IMR-90 (cell line): Measurements from ENCODE around the gene XRCC3. TPM values are rescaled to one million over a fixed set of nuclear protein-coding genes. Genes with fewer than 3 reads are reported as not detected.

ENCODE experiments used
- ATAC-seq: fragments of 200-7000 bp; cut with Tn5 transposase; 2 replicates; pipeline ENCODE4 v1.9.1; 2020; ENCODE audit warnings: low read depth, mild to moderate bottlenecking, moderate library complexity
- BruUV-seq: library from RNA; stranded (reverse); fragments of 400-500 nt; replicated peaks from 2 replicates; lab custom pipeline; 2021; lab: Mats Ljungman, UMichigan
- CTCF ChIA-PET: fragments of 300-600 bp; formaldehyde crosslinking; extraction: SDS; loops from one replicate; lab custom pipeline; 2021; ENCODE audit warnings: antibody characterized with exemption; lab: Yijun Ruan, JAX
- POLR2A ChIA-PET: fragments of 300-600 bp; sonication (Branson Sonifier 250); formaldehyde crosslinking; loops from one replicate; lab custom pipeline; 2022; ENCODE audit warnings: antibody characterized with exemption; ENCODE audit not compliant: unreplicated experiment; lab: Charles Lee
- DNase-seq: peaks from one replicate; pipeline ENCODE4 v3.0.0; 2013
- H2AFZ ChIP-seq: replicated peaks from 2 replicates; pipeline ENCODE3; 2013; ENCODE audit warnings: low read length, mild to moderate bottlenecking; ENCODE audit not compliant: poor library complexity
- H2AK5ac ChIP-seq: 2 replicates; pipeline ENCODE4 v1.6.1; 2013; ENCODE audit warnings: low read depth, low read length, inconsistent platforms
- H2AK9ac ChIP-seq: replicated peaks from 2 replicates; pipeline ENCODE3; 2013; ENCODE audit warnings: mild to moderate bottlenecking, low read depth, low read length, moderate library complexity; ENCODE audit not compliant: poor library complexity
- H2BK120ac ChIP-seq: 2 replicates; pipeline ENCODE4 v1.6.1; 2013; ENCODE audit warnings: low read depth, low read length, inconsistent platforms
- H2BK15ac ChIP-seq: 3 replicates; pipeline ENCODE4 v1.6.1; 2013; ENCODE audit warnings: low read depth, low read length, inconsistent platforms
- H2BK20ac ChIP-seq: 2 replicates; pipeline ENCODE4 v1.6.1; 2013; ENCODE audit warnings: low read depth, mild to moderate bottlenecking, inconsistent platforms, low read length, moderate library complexity
- H2BK5ac ChIP-seq: 2 replicates; pipeline ENCODE4 v1.6.1; 2013; ENCODE audit warnings: mild to moderate bottlenecking, low read depth, low read length, inconsistent platforms; ENCODE audit not compliant: poor library complexity, severe bottlenecking
- H3K14ac ChIP-seq: replicated peaks from 2 replicates; pipeline ENCODE4 v1.6.1; 2013; ENCODE audit warnings: low read depth, low read length, inconsistent platforms
- H3K18ac ChIP-seq: 2 replicates; pipeline ENCODE4 v1.6.1; 2013; ENCODE audit warnings: low read depth, low read length, control low read depth
- H3K23ac ChIP-seq: 2 replicates; pipeline ENCODE4 v1.6.1; 2013; ENCODE audit warnings: low read depth, low read length, inconsistent platforms
- H3K27ac ChIP-seq: 2 replicates; pipeline ENCODE4 v1.5.1; 2013; ENCODE audit warnings: mild to moderate bottlenecking, control low read depth, low read length; ENCODE audit not compliant: insufficient read depth
- H3K27me3 ChIP-seq: 2 replicates; pipeline ENCODE4 v1.6.1; 2013; ENCODE audit warnings: low read length; ENCODE audit not compliant: control insufficient read depth, insufficient read depth
- H3K36me3 ChIP-seq: 2 replicates; pipeline ENCODE4 v1.6.1; 2013; ENCODE audit warnings: low read length, mixed read lengths; ENCODE audit not compliant: control insufficient read depth, insufficient read depth
- H3K4ac ChIP-seq: 2 replicates; pipeline ENCODE4 v1.6.1; 2013; ENCODE audit warnings: low read depth, low read length, inconsistent platforms
- H3K4me1 ChIP-seq: 2 replicates; pipeline ENCODE4 v1.6.1; 2013; ENCODE audit warnings: low read length, mixed read lengths; ENCODE audit not compliant: control insufficient read depth, insufficient read depth
- H3K4me2 ChIP-seq: 2 replicates; pipeline ENCODE4 v1.6.1; 2013; ENCODE audit warnings: low read depth, mild to moderate bottlenecking, control low read depth, low read length, moderate library complexity
- H3K4me3 ChIP-seq: 2 replicates; pipeline ENCODE4 v1.5.1; 2013; ENCODE audit warnings: low read depth, mild to moderate bottlenecking, control low read depth, low read length, moderate library complexity; ENCODE audit not compliant: insufficient read depth
- H3K56ac ChIP-seq: 2 replicates; pipeline ENCODE4 v1.6.1; 2013; ENCODE audit warnings: low read length, inconsistent platforms; ENCODE audit not compliant: insufficient read depth; ENCODE audit errors: extremely low read depth
- H3K79me1 ChIP-seq, 2 experiments: 2 replicates each; pipeline ENCODE4 v1.6.1; 2013; ENCODE audit warnings: low read length in 2 of 2, inconsistent platforms in 1 of 2, low read depth in 1 of 2
- H3K9ac ChIP-seq: 2 replicates; pipeline ENCODE4 v1.6.1; 2013; ENCODE audit warnings: low read depth, low read length, control low read depth
- H3K9me1 ChIP-seq: 2 replicates; pipeline ENCODE4 v1.6.1; 2013; ENCODE audit warnings: low read length, inconsistent platforms; ENCODE audit not compliant: insufficient read depth
- H3K9me3 ChIP-seq: 2 replicates; pipeline ENCODE4 v1.6.1; 2013; ENCODE audit warnings: low read length; ENCODE audit not compliant: control insufficient read depth, insufficient read depth
- H4K20me1 ChIP-seq: 2 replicates; pipeline ENCODE4 v1.6.1; 2013; ENCODE audit warnings: low read length, inconsistent platforms; ENCODE audit not compliant: insufficient read depth
- H4K5ac ChIP-seq: 2 replicates; pipeline ENCODE4 v1.6.1; 2013; ENCODE audit warnings: mild to moderate bottlenecking, low read depth, low read length, control low read depth
- H4K8ac ChIP-seq, 2 experiments: 2 replicates each; pipeline ENCODE4 v1.6.1; 2013; ENCODE audit warnings: low read depth in 2 of 2, low read length in 2 of 2, control low read depth in 1 of 2, inconsistent platforms in 1 of 2
- H4K91ac ChIP-seq: 2 replicates; pipeline ENCODE4 v1.6.1; 2013; ENCODE audit warnings: low read depth, low read length, inconsistent platforms; ENCODE audit not compliant: insufficient read depth
- BHLHE40 ChIP-seq: fragments of 150-350 bp; IDR thresholded peaks from 2 replicates; pipeline ENCODE4 v1.6.1; 2016; ENCODE audit warnings: mild to moderate bottlenecking, low read depth, low read length
- CEBPB ChIP-seq: IDR thresholded peaks from 2 replicates; pipeline ENCODE4 v1.6.1; 2012; ENCODE audit warnings: low read depth, low read length, improper control_type of control experiment
- CHD1 ChIP-seq: IDR thresholded peaks from 2 replicates; pipeline ENCODE4 v1.6.1; 2012; ENCODE audit warnings: low read depth, low read length, improper control_type of control experiment
- FOS ChIP-seq: fragments of 150-350 bp; IDR thresholded peaks from 2 replicates; pipeline ENCODE4 v1.6.1; 2016; ENCODE audit warnings: low read depth, low read length
- MAFK ChIP-seq: IDR thresholded peaks from 2 replicates; pipeline ENCODE4 v1.6.1; 2012; ENCODE audit warnings: low read depth, low read length, improper control_type of control experiment
- MAZ ChIP-seq: IDR thresholded peaks from 2 replicates; pipeline ENCODE4 v1.6.1; 2012; ENCODE audit warnings: low read depth, mild to moderate bottlenecking, low read length, improper control_type of control experiment, moderate library complexity, borderline replicate concordance
- MXI1 ChIP-seq: IDR thresholded peaks from 2 replicates; pipeline ENCODE4 v1.6.1; 2012; ENCODE audit warnings: low read depth, mild to moderate bottlenecking, low read length, moderate library complexity, borderline replicate concordance
- NFE2L2 ChIP-seq: fragments of 150-350 bp; IDR thresholded peaks from 2 replicates; pipeline ENCODE4 v1.6.1; 2016; ENCODE audit warnings: low read depth, mild to moderate bottlenecking, low read length
- POLR2A ChIP-seq: IDR thresholded peaks from 2 replicates; pipeline ENCODE4 v1.6.1; 2012; ENCODE audit warnings: mild to moderate bottlenecking, low read depth, low read length
- RAD21 ChIP-seq: IDR thresholded peaks from 2 replicates; pipeline ENCODE4 v1.6.1; 2012; ENCODE audit warnings: low read length, improper control_type of control experiment
- RCOR1 ChIP-seq: IDR thresholded peaks from 2 replicates; pipeline ENCODE4 v1.6.1; 2012; ENCODE audit warnings: mild to moderate bottlenecking, low read length, improper control_type of control experiment; ENCODE audit not compliant: insufficient replicate concordance
- RFX5 ChIP-seq: IDR thresholded peaks from 2 replicates; pipeline ENCODE4 v1.8.0; 2012; ENCODE audit warnings: low read depth, mild to moderate bottlenecking, low read length, moderate library complexity
- SMC3 ChIP-seq: fragments of 150-350 bp; IDR thresholded peaks from 2 replicates; pipeline ENCODE4 v1.6.1; 2016; ENCODE audit warnings: low read depth, mild to moderate bottlenecking, antibody characterized with exemption, low read length, moderate library complexity
- WGBS, 2 experiments: methylation state at CpG; one replicate each; pipeline versions ENCODE4 v1.1.5 to v1.1.7; 2013; ENCODE audit warnings: missing lambda C conversion rate in 2 of 2; ENCODE audit not compliant: insufficient read length in 1 of 2; ENCODE audit errors: extremely low coverage in 2 of 2; 5-methylcytosine and 5-hydroxymethylcytosine counted together
- dilution Hi-C: fragments of 300-500 bp; cut with HindIII; formaldehyde crosslinking; loops from one replicate; pipeline ENCODE4 v1.14.3; 2018; ENCODE audit warnings: low sequenced_read_pairs; ENCODE audit not compliant: unreplicated experiment
- in situ Hi-C: fragments of 300-500 bp; cut with MboI; formaldehyde crosslinking; loops from 3 replicates; pipeline ENCODE4 v1.14.3; 2019; ENCODE audit warnings: low sequenced_read_pairs, inconsistent platforms, mixed read lengths
- intact Hi-C: fragments of 100-400 bp; cut with micrococcal nuclease; formaldehyde crosslinking; loops from 2 replicates; pipeline ENCODE4 v1.10.0; 2022
- polyA plus RNA-seq, 3 experiments: library from polyadenylated mRNA; depleted of rRNA; stranded (reverse); fragments of >200 nt; gene quantifications; 2 replicates each; pipeline ENCODE4 v1.2.3, GENCODE V29; 2012; ENCODE audit warnings: low replicate concordance in 1 of 3
- total RNA-seq: library from RNA; depleted of rRNA; stranded (reverse); fragments of >200 nt; gene quantifications from 2 replicates; pipeline ENCODE4 v1.2.3, GENCODE V29; 2012
- TF ChIP-seq, protein P1 (sequence below): fragments of 150-350 bp; IDR thresholded peaks from 2 replicates; pipeline ENCODE4 v1.6.1; 2017; ENCODE audit warnings: mild to moderate bottlenecking, antibody characterized with exemption, low read length, low read depth
- TF ChIP-seq, protein P2 (sequence below): conservative IDR thresholded peaks from 2 replicates; pipeline ENCODE4 v1.5.1; 2012; ENCODE audit warnings: mild to moderate bottlenecking, low read depth, low read length, improper control_type of control experiment
- TF ChIP-seq, protein P3 (sequence below): fragments of 150-350 bp; IDR thresholded peaks from 2 replicates; pipeline ENCODE4 v1.6.1; 2016; ENCODE audit warnings: low read depth, mild to moderate bottlenecking, low read length, moderate library complexity, borderline replicate concordance

The XRCC3 gene
- total and polyA plus RNA-seq, 2 of the 4 experiments (the other 2 are of a cell fraction): 8.1 to 9.5 TPM

GRCh38 chr14:103705118-103705503, 10.1 kb downstream of the XRCC3 start:
- Histone ChIP-seq H2BK120ac (no peak overlapping the region), H3K9me1 (no peaks in the 10 kb centered on the region), H3K36me3 (peaks cover 66% of the 10 kb centered on the region), H2AFZ (no peak overlapping the region), H3K18ac (no peak overlapping the region), H3K9me3 (no peaks in the 10 kb centered on the region), H3K4me3 (no peak overlapping the region), H3K9ac (no peak overlapping the region), H3K56ac (no peak overlapping the region), H3K4me2 (no peak overlapping the region), H3K4ac (no peak overlapping the region), H2BK20ac (no peak overlapping the region), H4K5ac (no peak overlapping the region), H3K14ac (no peak overlapping the region), H4K20me1 (peaks cover 24% of the 10 kb centered on the region), H3K27ac (no peak overlapping the region), H3K27me3 (no peaks in the 10 kb centered on the region), H4K8ac (no peak overlapping the region), H2AK5ac (no peak overlapping the region), H3K79me1 (peaks cover 13 to 63% of the 10 kb centered on the region in 2 experiments; a peak in 2 of 4 replicates), H3K23ac (no peak overlapping the region), H2BK5ac (no peak overlapping the region), H2AK9ac (no peak overlapping the region), H4K91ac (no peak overlapping the region), H2BK15ac (no peak overlapping the region), H3K4me1 (no peaks in the 10 kb centered on the region)
- ChIA-PET CTCF (no interaction called here), POLR2A (no interaction called here)
- no TSS peak for BruUV-seq
- no peak for TF ChIP-seq MXI1
- TF ChIP-seq, protein P1, sequence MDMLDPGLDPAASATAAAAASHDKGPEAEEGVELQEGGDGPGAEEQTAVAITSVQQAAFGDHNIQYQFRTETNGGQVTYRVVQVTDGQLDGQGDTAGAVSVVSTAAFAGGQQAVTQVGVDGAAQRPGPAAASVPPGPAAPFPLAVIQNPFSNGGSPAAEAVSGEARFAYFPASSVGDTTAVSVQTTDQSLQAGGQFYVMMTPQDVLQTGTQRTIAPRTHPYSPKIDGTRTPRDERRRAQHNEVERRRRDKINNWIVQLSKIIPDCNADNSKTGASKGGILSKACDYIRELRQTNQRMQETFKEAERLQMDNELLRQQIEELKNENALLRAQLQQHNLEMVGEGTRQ: no peak
- no peak for TF ChIP-seq BHLHE40
- TF ChIP-seq NFE2L2: no peak
- no peak for TF ChIP-seq MAZ
- TF ChIP-seq RFX5: no peak
- no peak for TF ChIP-seq RAD21
- TF ChIP-seq SMC3: no peak
- no peak for TF ChIP-seq MAFK
- TF ChIP-seq, protein P2, sequence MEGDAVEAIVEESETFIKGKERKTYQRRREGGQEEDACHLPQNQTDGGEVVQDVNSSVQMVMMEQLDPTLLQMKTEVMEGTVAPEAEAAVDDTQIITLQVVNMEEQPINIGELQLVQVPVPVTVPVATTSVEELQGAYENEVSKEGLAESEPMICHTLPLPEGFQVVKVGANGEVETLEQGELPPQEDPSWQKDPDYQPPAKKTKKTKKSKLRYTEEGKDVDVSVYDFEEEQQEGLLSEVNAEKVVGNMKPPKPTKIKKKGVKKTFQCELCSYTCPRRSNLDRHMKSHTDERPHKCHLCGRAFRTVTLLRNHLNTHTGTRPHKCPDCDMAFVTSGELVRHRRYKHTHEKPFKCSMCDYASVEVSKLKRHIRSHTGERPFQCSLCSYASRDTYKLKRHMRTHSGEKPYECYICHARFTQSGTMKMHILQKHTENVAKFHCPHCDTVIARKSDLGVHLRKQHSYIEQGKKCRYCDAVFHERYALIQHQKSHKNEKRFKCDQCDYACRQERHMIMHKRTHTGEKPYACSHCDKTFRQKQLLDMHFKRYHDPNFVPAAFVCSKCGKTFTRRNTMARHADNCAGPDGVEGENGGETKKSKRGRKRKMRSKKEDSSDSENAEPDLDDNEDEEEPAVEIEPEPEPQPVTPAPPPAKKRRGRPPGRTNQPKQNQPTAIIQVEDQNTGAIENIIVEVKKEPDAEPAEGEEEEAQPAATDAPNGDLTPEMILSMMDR: no peak
- TF ChIP-seq, protein P3, sequence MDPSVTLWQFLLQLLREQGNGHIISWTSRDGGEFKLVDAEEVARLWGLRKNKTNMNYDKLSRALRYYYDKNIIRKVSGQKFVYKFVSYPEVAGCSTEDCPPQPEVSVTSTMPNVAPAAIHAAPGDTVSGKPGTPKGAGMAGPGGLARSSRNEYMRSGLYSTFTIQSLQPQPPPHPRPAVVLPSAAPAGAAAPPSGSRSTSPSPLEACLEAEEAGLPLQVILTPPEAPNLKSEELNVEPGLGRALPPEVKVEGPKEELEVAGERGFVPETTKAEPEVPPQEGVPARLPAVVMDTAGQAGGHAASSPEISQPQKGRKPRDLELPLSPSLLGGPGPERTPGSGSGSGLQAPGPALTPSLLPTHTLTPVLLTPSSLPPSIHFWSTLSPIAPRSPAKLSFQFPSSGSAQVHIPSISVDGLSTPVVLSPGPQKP: no peak
- no peak for TF ChIP-seq CEBPB
- TF ChIP-seq POLR2A: no peak
- no peak for TF ChIP-seq FOS
- TF ChIP-seq CHD1: no peak
- TF ChIP-seq RCOR1: no peak
- whole genome bisulfite sequencing, 2 experiments: 69% methylated on average over 4 of the region's 15 CpGs; no CpG with 5 or more reads in 1 of the 2 experiments
- DNase-seq (no peak), ATAC-seq (no peak)
- intact Hi-C loops (no loop called here), dilution Hi-C loops (no loop called here), in situ Hi-C loops (no loop called here)
